AG10803 (cell line): ENCODE results near the gene CFAP107.
A peak's percentile ranks its signal among the peaks of the same experiment; 100 is the strongest.

Experiments used
- DNase-seq: peaks from one replicate; pipeline ENCODE4 v3.0.0; 2010; ENCODE audit warnings: low read depth
- H3K4me3 ChIP-seq: 2 replicates; pipeline ENCODE4 v1.5.1; 2011; ENCODE audit warnings: mild to moderate bottlenecking, low read length, control low read depth
- TF ChIP-seq, protein P1 (sequence below): conservative IDR thresholded peaks from 2 replicates; pipeline ENCODE4 v1.5.1; 2011; ENCODE audit warnings: mild to moderate bottlenecking, low read length, control low read depth, inconsistent platforms

Gene CFAP107, protein sequence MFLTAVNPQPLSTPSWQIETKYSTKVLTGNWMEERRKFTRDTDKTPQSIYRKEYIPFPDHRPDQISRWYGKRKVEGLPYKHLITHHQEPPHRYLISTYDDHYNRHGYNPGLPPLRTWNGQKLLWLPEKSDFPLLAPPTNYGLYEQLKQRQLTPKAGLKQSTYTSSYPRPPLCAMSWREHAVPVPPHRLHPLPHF

GRCh38 chr1:12745992-12746323 lies at the start of gene CFAP107:
Gene CFAP107, plus strand, starts transcription at chr1:12746200. Its CDS starts 231 bp downstream, at chr1:12746431.
- TF ChIP-seq, protein P1, sequence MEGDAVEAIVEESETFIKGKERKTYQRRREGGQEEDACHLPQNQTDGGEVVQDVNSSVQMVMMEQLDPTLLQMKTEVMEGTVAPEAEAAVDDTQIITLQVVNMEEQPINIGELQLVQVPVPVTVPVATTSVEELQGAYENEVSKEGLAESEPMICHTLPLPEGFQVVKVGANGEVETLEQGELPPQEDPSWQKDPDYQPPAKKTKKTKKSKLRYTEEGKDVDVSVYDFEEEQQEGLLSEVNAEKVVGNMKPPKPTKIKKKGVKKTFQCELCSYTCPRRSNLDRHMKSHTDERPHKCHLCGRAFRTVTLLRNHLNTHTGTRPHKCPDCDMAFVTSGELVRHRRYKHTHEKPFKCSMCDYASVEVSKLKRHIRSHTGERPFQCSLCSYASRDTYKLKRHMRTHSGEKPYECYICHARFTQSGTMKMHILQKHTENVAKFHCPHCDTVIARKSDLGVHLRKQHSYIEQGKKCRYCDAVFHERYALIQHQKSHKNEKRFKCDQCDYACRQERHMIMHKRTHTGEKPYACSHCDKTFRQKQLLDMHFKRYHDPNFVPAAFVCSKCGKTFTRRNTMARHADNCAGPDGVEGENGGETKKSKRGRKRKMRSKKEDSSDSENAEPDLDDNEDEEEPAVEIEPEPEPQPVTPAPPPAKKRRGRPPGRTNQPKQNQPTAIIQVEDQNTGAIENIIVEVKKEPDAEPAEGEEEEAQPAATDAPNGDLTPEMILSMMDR: no peak
- peak; percentile 75 for DNase-seq
- peak within 1 kb of the TSS; percentile 5; the same call in 1 of the 2 replicates for H3K4me3 ChIP-seq

DNA sequence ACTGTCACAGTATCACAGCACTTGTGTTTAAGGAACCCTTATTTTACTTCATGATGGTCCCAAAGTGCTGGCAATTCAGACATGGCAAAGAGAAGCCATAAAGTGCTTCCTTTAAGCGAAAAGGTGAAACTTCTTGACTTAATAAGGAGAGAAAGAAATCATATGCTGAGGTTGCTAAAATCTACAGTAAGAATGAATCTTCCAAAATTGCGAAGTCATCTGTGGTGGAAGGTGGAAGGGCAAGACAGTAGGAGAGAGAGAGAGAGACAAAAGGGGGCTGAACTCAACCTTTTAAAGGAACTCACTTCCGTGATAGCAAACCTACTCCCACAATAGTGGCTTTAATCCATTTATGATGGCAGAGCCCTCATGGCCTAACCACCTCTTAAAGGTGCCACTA lies 49.3 kb upstream of the CFAP107 start:
- TF ChIP-seq, protein P1: no peak
- no peak overlapping the region for H3K4me3 ChIP-seq
- peak; percentile 12 for DNase-seq

DNA sequence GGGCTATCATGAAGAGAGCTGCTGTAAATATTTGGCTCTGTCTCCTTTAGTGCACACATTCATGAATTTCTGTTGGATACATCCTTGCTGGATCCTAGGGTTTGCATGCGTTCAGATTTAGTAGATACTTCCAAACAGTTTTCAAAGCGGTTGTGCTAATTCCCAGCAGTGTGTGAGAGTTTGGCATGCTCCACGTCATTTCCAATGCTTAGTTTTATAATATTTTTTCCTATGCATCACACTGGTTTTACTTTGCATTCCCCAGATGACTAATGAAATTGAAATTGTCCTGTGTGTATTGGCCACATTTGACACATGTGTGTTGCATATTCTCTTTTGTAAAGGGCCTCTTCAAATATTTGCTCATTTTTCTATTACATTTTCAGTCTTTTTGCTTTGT lies 48.6 kb upstream of the CFAP107 start:
- DNase-seq: peak; percentile 91
- TF ChIP-seq, protein P1: no peak
- no peak overlapping the region for H3K4me3 ChIP-seq

DNA sequence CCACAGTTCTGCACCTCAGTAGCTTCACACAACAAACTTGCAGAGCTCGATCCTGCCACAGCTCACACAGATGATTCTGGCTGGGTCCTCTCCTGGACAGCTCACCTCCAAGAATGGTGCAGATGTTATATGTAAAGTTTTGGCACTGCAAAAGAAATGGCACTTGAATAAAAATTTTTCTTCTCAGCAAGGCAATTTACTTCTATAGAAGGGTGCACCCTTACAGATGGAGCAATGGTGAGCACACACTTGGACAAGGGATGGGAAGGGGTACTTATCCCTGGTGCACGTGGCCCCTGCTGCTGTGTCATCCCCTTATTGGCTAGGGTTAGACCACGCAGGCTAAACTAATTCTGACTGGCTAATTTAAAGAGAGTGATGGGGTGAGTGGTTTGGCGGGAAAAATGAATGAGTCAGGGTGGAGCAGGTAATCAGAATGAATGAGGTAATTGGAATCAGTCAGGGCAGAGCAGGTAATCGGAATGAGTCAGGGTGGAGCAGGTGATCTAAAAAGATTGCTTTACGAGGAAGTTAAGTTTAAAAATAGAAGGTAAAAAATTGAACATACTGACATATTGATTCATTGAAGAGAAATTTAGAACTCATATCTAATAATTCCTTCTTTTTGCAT lies 42.1 kb upstream of the CFAP107 start:
- DNase-seq: no peak
- H3K4me3 ChIP-seq: no peak overlapping the region
- TF ChIP-seq, protein P1: no peak

- TF ChIP-seq, protein P1: no peak
- DNase-seq: peak; percentile 18
- H3K4me3 ChIP-seq: no peak overlapping the region
Measured at GRCh38 chr1:12706061-12706460, 39.9 kb upstream of the CFAP107 start.

DNA sequence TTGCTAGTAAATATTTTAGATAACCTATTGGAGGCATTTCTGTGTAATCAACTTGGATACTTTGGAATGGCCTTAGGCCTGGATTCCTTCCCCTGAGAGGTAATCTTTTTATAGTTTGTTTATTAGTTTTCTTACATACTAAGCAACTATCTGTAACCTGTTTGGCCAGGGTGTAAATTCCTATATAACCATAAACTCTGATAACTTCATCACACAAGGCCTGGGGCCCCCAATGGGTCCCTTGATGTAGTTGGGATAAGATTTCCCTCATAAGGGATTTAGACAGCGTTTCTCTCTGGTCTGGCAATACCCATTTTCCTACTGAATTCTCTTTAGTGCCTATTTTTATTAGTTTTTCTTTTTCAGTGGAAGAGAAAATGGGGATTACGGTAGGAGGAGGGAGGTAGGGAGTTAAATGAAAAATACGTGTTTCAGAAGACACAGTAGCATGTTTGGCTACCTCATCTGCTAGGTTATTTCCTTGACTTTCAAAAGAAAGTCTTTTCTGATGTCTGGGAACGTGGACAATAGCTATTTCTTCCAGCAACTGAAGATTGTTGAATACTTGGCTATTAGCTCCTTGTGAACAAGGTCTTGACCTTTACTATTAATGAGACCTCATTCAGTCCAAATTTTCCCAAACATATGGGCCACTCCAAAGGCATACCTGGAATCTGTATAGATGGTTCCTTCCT lies 37.5 kb upstream of the CFAP107 start:
- TF ChIP-seq, protein P1: no peak
- DNase-seq: no peak
- H3K4me3 ChIP-seq: no peak overlapping the region

DNA sequence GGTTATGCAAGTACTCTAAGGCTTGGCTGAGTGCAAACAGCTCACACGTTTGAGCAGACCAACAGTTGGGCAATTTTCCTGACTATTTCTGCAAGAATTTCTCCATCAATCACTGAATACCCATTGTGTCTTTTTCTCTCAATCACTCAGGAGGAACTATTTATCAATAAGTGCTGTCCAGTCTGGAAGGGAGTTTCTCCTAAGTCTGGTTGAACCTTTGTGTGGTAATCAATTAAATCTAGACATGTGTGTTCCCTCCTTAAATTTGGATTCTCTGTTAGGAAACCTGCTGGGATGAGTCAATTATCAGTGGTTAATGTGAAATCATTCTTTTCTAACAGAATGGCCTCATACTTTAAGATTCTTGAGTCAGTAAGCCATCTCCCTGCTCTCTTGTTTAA lies 36.9 kb upstream of the CFAP107 start:
- DNase-seq: peak; percentile 83
- TF ChIP-seq, protein P1: no peak
- no peak overlapping the region for H3K4me3 ChIP-seq
